Mesenchymal stem cell (in vitro differentiated cells and primary cell): ENCODE measurements around the gene CDKN2B-AS1.
A peak's percentile ranks its signal among the peaks of the same experiment; 100 is the strongest.

Source experiments
- DNase-seq: peaks from one replicate; pipeline ENCODE4 v3.0.0-alpha.2; 2013
- H2AFZ ChIP-seq: one replicate; pipeline ENCODE4 v1.6.1; 2013; ENCODE audit warnings: low read depth, mild to moderate bottlenecking, control low read depth, inconsistent platforms, low read length, moderate library complexity
- H2AK5ac ChIP-seq: 2 replicates; pipeline ENCODE4 v1.6.1; 2013; ENCODE audit warnings: low read length, moderate library complexity, mild to moderate bottlenecking, inconsistent platforms; ENCODE audit not compliant: severe bottlenecking
- H2BK120ac ChIP-seq: one replicate; pipeline ENCODE4 v1.6.1; 2013; ENCODE audit warnings: low read depth, mild to moderate bottlenecking, inconsistent platforms, low read length, moderate library complexity
- H2BK12ac ChIP-seq, 2 experiments: one replicate each; pipeline ENCODE4 v1.6.1; 2013; ENCODE audit warnings: inconsistent platforms in 2 of 2, low read length in 2 of 2, mild to moderate bottlenecking in 2 of 2, moderate library complexity in 2 of 2, control low read depth in 1 of 2
- H2BK15ac ChIP-seq: one replicate; pipeline ENCODE4 v1.6.1; 2013; ENCODE audit warnings: mild to moderate bottlenecking, low read depth, inconsistent platforms; ENCODE audit not compliant: poor library complexity, severe bottlenecking
- H2BK5ac ChIP-seq: 2 replicates; pipeline ENCODE4 v1.6.1; 2013; ENCODE audit warnings: low read depth, mild to moderate bottlenecking, low read length, control low read depth, inconsistent platforms; ENCODE audit not compliant: poor library complexity, severe bottlenecking
- H3K14ac ChIP-seq, 2 experiments: one replicate each; pipeline ENCODE4 v1.6.1; 2013; ENCODE audit warnings: inconsistent platforms in 2 of 2, low read length in 2 of 2, control low read depth in 1 of 2, mild to moderate bottlenecking in 1 of 2, moderate library complexity in 1 of 2
- H3K18ac ChIP-seq, 2 experiments: one replicate each; pipeline ENCODE4 v1.6.1; 2013; ENCODE audit warnings: inconsistent platforms in 2 of 2, low read length in 2 of 2, control low read depth in 1 of 2, low read depth in 1 of 2, mild to moderate bottlenecking in 1 of 2
- H3K23ac ChIP-seq, 2 experiments: one replicate each; pipeline ENCODE4 v1.6.1; 2013; ENCODE audit warnings: inconsistent platforms in 2 of 2, low read length in 2 of 2, mild to moderate bottlenecking in 2 of 2, moderate library complexity in 2 of 2, control low read depth in 1 of 2
- H3K27ac ChIP-seq: 2 replicates; pipeline ENCODE4 v1.5.1; 2013; ENCODE audit warnings: mild to moderate bottlenecking, moderate library complexity, low read length, control low read depth, inconsistent platforms; ENCODE audit not compliant: poor library complexity, severe bottlenecking
- H3K27me3 ChIP-seq, 2 experiments: 2 replicates each; pipeline versions ENCODE4 v1.6.1 to v1.7.0; 2013; ENCODE audit warnings: low read length in 2 of 2, mild to moderate bottlenecking in 2 of 2, moderate library complexity in 2 of 2, control low read depth in 1 of 2, inconsistent platforms in 1 of 2; ENCODE audit not compliant: control insufficient read depth in 1 of 2, insufficient read depth in 1 of 2
- H3K36me3 ChIP-seq, 2 experiments: 2 replicates each; pipeline versions ENCODE4 v1.6.1 to v1.7.0; 2013; ENCODE audit warnings: low read length in 2 of 2, control low read depth in 1 of 2, inconsistent platforms in 1 of 2, low read depth in 1 of 2, mild to moderate bottlenecking in 1 of 2; ENCODE audit not compliant: insufficient read depth in 2 of 2, control insufficient read depth in 1 of 2
- H3K4ac ChIP-seq, 2 experiments: one replicate each; pipeline ENCODE4 v1.6.1; 2013; ENCODE audit warnings: inconsistent platforms in 2 of 2, low read length in 2 of 2, mild to moderate bottlenecking in 2 of 2, moderate library complexity in 2 of 2, control low read depth in 1 of 2, low read depth in 1 of 2
- H3K4me1 ChIP-seq: 2 replicates; pipeline ENCODE4 v1.6.1; 2013; ENCODE audit warnings: low read depth, low read length, control low read depth; ENCODE audit not compliant: control insufficient read depth, insufficient read depth
- H3K4me2 ChIP-seq: 2 replicates; pipeline ENCODE4 v1.6.1; 2013; ENCODE audit warnings: low read length, mild to moderate bottlenecking, inconsistent platforms; ENCODE audit not compliant: poor library complexity, severe bottlenecking
- H3K4me3 ChIP-seq, 2 experiments: 2 replicates each; pipeline versions ENCODE4 v1.5.1 to v1.7.0; 2013; ENCODE audit warnings: low read length in 2 of 2, mild to moderate bottlenecking in 2 of 2, control low read depth in 1 of 2, low read depth in 1 of 2; ENCODE audit not compliant: insufficient read depth in 1 of 2
- H3K79me1 ChIP-seq: replicated peaks from 2 replicates; pipeline ENCODE4 v1.6.1; 2013; ENCODE audit warnings: mild to moderate bottlenecking, control low read depth, low read length, inconsistent platforms; ENCODE audit not compliant: poor library complexity, severe bottlenecking
- H3K9ac ChIP-seq: 2 replicates; pipeline ENCODE4 v1.7.0; 2013; ENCODE audit warnings: mild to moderate bottlenecking, low read length, moderate library complexity
- H3K9me3 ChIP-seq: 2 replicates; pipeline ENCODE4 v1.7.0; 2013; ENCODE audit warnings: mild to moderate bottlenecking, low read length; ENCODE audit not compliant: control insufficient read depth
- H4K8ac ChIP-seq: one replicate; pipeline ENCODE4 v1.6.1; 2013; ENCODE audit warnings: inconsistent platforms, mild to moderate bottlenecking, low read length, moderate library complexity
- H4K91ac ChIP-seq: one replicate; pipeline ENCODE4 v1.6.1; 2013; ENCODE audit warnings: mild to moderate bottlenecking, low read length, inconsistent platforms
- WGBS: methylation state at CpG from one replicate; pipeline ENCODE4 v1.1.7; 2013; ENCODE audit warnings: mixed read lengths; 5-methylcytosine and 5-hydroxymethylcytosine counted together

The CDKN2B-AS1 gene

GRCh38 chr9:22111176-22111953 lies 116.8 kb downstream of the CDKN2B-AS1 start:
- H3K18ac ChIP-seq: peak overlapping the region in 1 of 2 experiments; percentile 48
- WGBS: 100% methylated on average over 1 of the region's 2 CpGs
- no peak overlapping the region for H3K14ac ChIP-seq

DNA sequence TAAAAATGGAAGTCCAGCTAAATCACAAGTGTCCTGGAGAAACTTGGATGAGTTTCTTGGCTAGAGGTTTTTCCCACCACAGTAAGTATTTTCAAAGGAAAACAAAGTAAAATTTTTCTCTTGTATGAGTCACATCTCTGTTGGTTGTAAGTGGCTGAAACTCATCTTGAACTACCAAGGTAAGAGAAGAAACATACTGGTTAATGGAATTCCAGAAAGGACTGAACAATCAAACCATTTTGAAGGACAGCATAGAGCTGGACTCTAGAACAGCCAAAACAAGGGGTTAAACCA lies 117.3 kb downstream of the CDKN2B-AS1 start:
- peak overlapping the region; percentile 14 for H2BK5ac ChIP-seq
- H3K36me3 ChIP-seq: no peaks in the 10 kb centered on the region
- no peak overlapping the region for H2AFZ ChIP-seq
- H2BK120ac ChIP-seq: no peak overlapping the region
- H4K8ac ChIP-seq: no peak overlapping the region
- DNase-seq: peak; percentile 66
- H3K4me1 ChIP-seq: peaks cover 3% of the 10 kb centered on the region
- H3K27me3 ChIP-seq: no peaks in the 10 kb centered on the region
- peak overlapping the region; percentile 75 for H3K27ac ChIP-seq
- peak overlapping the region; percentile 62 for H3K9ac ChIP-seq
- peak overlapping the region in 1 of 2 experiments; percentile 42 for H2BK12ac ChIP-seq
- peak overlapping the region in 1 of 2 experiments; percentile 87 for H3K18ac ChIP-seq
- no peak overlapping the region for H3K23ac ChIP-seq
- no peak overlapping the region for H3K4me2 ChIP-seq
- H3K4me3 ChIP-seq: no peak overlapping the region
- peak overlapping the region; percentile 65 for H2AK5ac ChIP-seq
- H3K9me3 ChIP-seq: no peaks in the 10 kb centered on the region
- H3K14ac ChIP-seq: no peak overlapping the region
- no peak overlapping the region for H2BK15ac ChIP-seq
- H4K91ac ChIP-seq: peak overlapping the region; percentile 25
- peak overlapping the region in 1 of 2 experiments; percentile 87 for H3K4ac ChIP-seq
- no peaks in the 10 kb centered on the region for H3K79me1 ChIP-seq

More at GRCh38 chr9:22111176-22111953, 116.8 kb downstream of the CDKN2B-AS1 start:
- Histone ChIP-seq H3K36me3 (no peaks in the 10 kb centered on the region), H3K79me1 (no peaks in the 10 kb centered on the region), H3K4me3 (no peak overlapping the region), H3K27ac (peak overlapping the region; percentile 58), H3K9ac (peak overlapping the region; percentile 62), H3K4me1 (peaks cover 3% of the 10 kb centered on the region), H2AK5ac (no peak overlapping the region), H3K4me2 (no peak overlapping the region), H2BK5ac (no peak overlapping the region), H2BK12ac (no peak overlapping the region), H3K27me3 (no peaks in the 10 kb centered on the region), H3K4ac (no peak overlapping the region), H3K9me3 (no peaks in the 10 kb centered on the region), H4K91ac (no peak overlapping the region), H2BK120ac (no peak overlapping the region), H2BK15ac (no peak overlapping the region), H4K8ac (no peak overlapping the region), H2AFZ (no peak overlapping the region), H3K23ac (no peak overlapping the region)
- peak; percentile 47 for DNase-seq

- peak overlapping the region; percentile 67 for H2BK120ac ChIP-seq
- H3K27me3 ChIP-seq: no peaks in the 10 kb centered on the region
- no peak overlapping the region for H4K8ac ChIP-seq
- H2AFZ ChIP-seq: no peak overlapping the region
- no peak overlapping the region for H2BK5ac ChIP-seq
- DNase-seq: no peak
- peak overlapping the region; percentile 61 for H2AK5ac ChIP-seq
- peak overlapping the region in 1 of 2 experiments; percentile 66 for H2BK12ac ChIP-seq
- H3K14ac ChIP-seq: no peak overlapping the region
- no peaks in the 10 kb centered on the region for H3K36me3 ChIP-seq
- no peaks in the 10 kb centered on the region for H3K79me1 ChIP-seq
- no peaks in the 10 kb centered on the region for H3K9me3 ChIP-seq
- H2BK15ac ChIP-seq: no peak overlapping the region
- WGBS: 89% methylated on average over 11 of the region's 12 CpGs
- H3K23ac ChIP-seq: no peak overlapping the region
- H3K18ac ChIP-seq: peak overlapping the region in 1 of 2 experiments; percentile 81
- H4K91ac ChIP-seq: no peak overlapping the region
- no peak overlapping the region for H3K4me2 ChIP-seq
- no peak overlapping the region for H3K9ac ChIP-seq
- H3K4me1 ChIP-seq: peaks cover 7% of the 10 kb centered on the region
- H3K4me3 ChIP-seq: no peak overlapping the region
- peak overlapping the region; percentile 21 for H3K27ac ChIP-seq
- no peak overlapping the region for H3K4ac ChIP-seq
These were observed 118.6 kb downstream of the CDKN2B-AS1 start for GRCh38 chr9:22112870-22113821.

GRCh38 chr9:22114956-22115355 lies 120.4 kb downstream of the CDKN2B-AS1 start:
- Histone ChIP-seq H3K23ac (no peak overlapping the region), H4K91ac (no peak overlapping the region), H3K36me3 (no peaks in the 10 kb centered on the region), H3K4me3 (no peak overlapping the region), H3K4me1 (peaks cover 7% of the 10 kb centered on the region), H2BK12ac (peak overlapping the region in 1 of 2 experiments; percentile 79), H3K18ac (no peak overlapping the region), H3K9ac (no peak overlapping the region), H3K9me3 (no peaks in the 10 kb centered on the region), H3K27me3 (no peaks in the 10 kb centered on the region), H3K4ac (peak overlapping the region in 1 of 2 experiments; percentile 53), H4K8ac (no peak overlapping the region), H2BK5ac (peak overlapping the region; percentile 10), H2AK5ac (peak overlapping the region; percentile 23), H3K79me1 (no peaks in the 10 kb centered on the region), H3K27ac (no peak overlapping the region), H2BK15ac (no peak overlapping the region), H3K14ac (no peak overlapping the region), H3K4me2 (no peak overlapping the region), H2BK120ac (no peak overlapping the region), H2AFZ (no peak overlapping the region)
- peak; percentile 73 for DNase-seq
